Right renal cortex interstitium (tissue), 3 donors: ENCODE measurements around the gene APLF. TPM values are rescaled to one million over a fixed set of nuclear protein-coding genes. Genes with fewer than 3 reads are reported as not detected.
"Not testable (repeated sequence)": the region's sequence is repeated elsewhere in the genome, so short reads cannot be mapped to it uniquely, and the experiment has no call there.

Experiments used
- DNase-seq, 3 donors: peaks; one replicate each; pipeline ENCODE4 v3.0.0-alpha.2; 2013; ENCODE audit warnings: low read depth in 3 of 3, low spot score in 2 of 3
- polyA plus RNA-seq, 3 donors: library from polyadenylated mRNA; unstranded; fragments of 120-200 nt; gene quantifications; one replicate each; pipeline ENCODE4 v1.2.1, GENCODE V29; 2013; ENCODE audit not compliant: insufficient read length in 3 of 3

APLF gene
- polyA plus RNA-seq, 3 donors, result 3.5 to 4.1 (median 3.9) TPM

GRCh38 chr2:68475110-68475509 lies 7.7 kb downstream of the APLF start:
- no peak for DNase-seq

GRCh38 chr2:68475576-68475975 lies 8.2 kb downstream of the APLF start:
- DNase-seq, result no peak

GRCh38 chr2:68476454-68476853 lies 9.1 kb downstream of the APLF start:
- DNase-seq, result no peak

GRCh38 chr2:68478688-68479087 lies 11.3 kb downstream of the APLF start:
- no peak for DNase-seq

GRCh38 chr2:68482296-68482820 lies 15.0 kb downstream of the APLF start:
- no peak for DNase-seq

GRCh38 chr2:68483011-68483410 lies 15.6 kb downstream of the APLF start:
- DNase-seq, result no peak

GRCh38 chr2:68487773-68488355 lies 20.5 kb downstream of the APLF start:
- no peak for DNase-seq

- DNase-seq, result not testable (repeated sequence)
Observed at GRCh38 chr2:68488605-68489004, 21.2 kb downstream of the APLF start.

- no peak for DNase-seq
Observed at GRCh38 chr2:68489282-68489681, 21.9 kb downstream of the APLF start.

GRCh38 chr2:68491582-68491981 lies 24.2 kb downstream of the APLF start:
- no peak for DNase-seq

- DNase-seq, result no peak
Observed at GRCh38 chr2:68499133-68499532, 31.7 kb downstream of the APLF start.

GRCh38 chr2:68500649-68501048 lies 33.3 kb downstream of the APLF start:
- no peak for DNase-seq

- DNase-seq, result no peak
Observed at GRCh38 chr2:68501768-68502167, 34.4 kb downstream of the APLF start.

- no peak for DNase-seq
Observed at GRCh38 chr2:68505603-68506159, 38.3 kb downstream of the APLF start.

- DNase-seq, result no peak
Observed at GRCh38 chr2:68506170-68506569, 38.8 kb downstream of the APLF start.

- DNase-seq, result no peak
Observed at GRCh38 chr2:68512326-68512725, 44.9 kb downstream of the APLF start.

- no peak for DNase-seq
Observed at GRCh38 chr2:68512966-68513365, 45.6 kb downstream of the APLF start.

GRCh38 chr2:68514316-68514929 lies 47.0 kb downstream of the APLF start:
- no peak for DNase-seq

GRCh38 chr2:68516051-68516955 lies 48.9 kb downstream of the APLF start:
- no peak for DNase-seq

GRCh38 chr2:68519236-68519635 lies 51.9 kb downstream of the APLF start:
- no peak for DNase-seq

- no peak for DNase-seq
Observed at GRCh38 chr2:68521037-68521436, 53.7 kb downstream of the APLF start.
